Thymus (tissue), 14 donors: ENCODE results near the gene CRKL. TPM values are rescaled to one million over a fixed set of nuclear protein-coding genes. Genes with fewer than 3 reads are reported as not detected.
A peak's percentile ranks its signal among the peaks of the same experiment; 100 is the strongest.

Experiments used
- DNase-seq, 9 donors: peaks; one replicate each; pipeline ENCODE4 v3.0.0-alpha.2; 2013; ENCODE audit warnings: low spot score in 9 of 9, low read depth in 6 of 9, missing footprints in 1 of 9
- H3K27ac ChIP-seq, 2 donors: one replicate each; pipeline ENCODE4 v1.5.1; 2013; ENCODE audit warnings: control low read depth in 1 of 2, low read depth in 1 of 2, low read length in 1 of 2, mild to moderate bottlenecking in 1 of 2, moderate library complexity in 1 of 2
- H3K27me3 ChIP-seq, 2 donors: one replicate each; pipeline ENCODE4 v1.5.1; 2013; ENCODE audit warnings: low read length in 1 of 2; ENCODE audit not compliant: control insufficient read depth in 2 of 2, insufficient read depth in 1 of 2
- H3K36me3 ChIP-seq, 2 donors: one replicate each; pipeline ENCODE4 v1.5.1; 2013; ENCODE audit warnings: low read length in 1 of 2, mild to moderate bottlenecking in 1 of 2, moderate library complexity in 1 of 2; ENCODE audit not compliant: control insufficient read depth in 2 of 2, insufficient read depth in 2 of 2
- H3K4me1 ChIP-seq, 2 donors: one replicate each; pipeline ENCODE4 v1.5.1; 2013; ENCODE audit warnings: low read length in 2 of 2; ENCODE audit not compliant: control insufficient read depth in 2 of 2, insufficient read depth in 2 of 2
- H3K4me3 ChIP-seq, 2 donors: one replicate each; pipeline ENCODE4 v1.5.1; 2013; ENCODE audit warnings: low read length in 2 of 2, control low read depth in 1 of 2, mild to moderate bottlenecking in 1 of 2
- H3K9me3 ChIP-seq, 2 donors: one replicate each; pipeline ENCODE4 v1.5.1; 2013; ENCODE audit warnings: low read length in 1 of 2, mild to moderate bottlenecking in 1 of 2; ENCODE audit not compliant: control insufficient read depth in 2 of 2, insufficient read depth in 1 of 2
- WGBS: extraction: QIAGEN DNeasy Blood & Tissue Kit; methylation state at CpG from one replicate; pipeline ENCODE4 v1.1.7; 2013; 5-methylcytosine and 5-hydroxymethylcytosine counted together
- long read RNA-seq, 10 donors: transcript quantifications; one replicate each; lab custom pipeline, GENCODE V29; 2026
- polyA plus RNA-seq: library from polyadenylated mRNA; stranded (reverse); fragments of 200-250 nt; gene quantifications from one replicate; pipeline ENCODE4 v1.2.3, GENCODE V29; 2013
- total RNA-seq: library from RNA; stranded (reverse); fragments of 120-200 nt; gene quantifications from one replicate; pipeline ENCODE4 v1.2.4, GENCODE V29; 2013
- donor health status: healthy.

The CRKL gene, protein sequence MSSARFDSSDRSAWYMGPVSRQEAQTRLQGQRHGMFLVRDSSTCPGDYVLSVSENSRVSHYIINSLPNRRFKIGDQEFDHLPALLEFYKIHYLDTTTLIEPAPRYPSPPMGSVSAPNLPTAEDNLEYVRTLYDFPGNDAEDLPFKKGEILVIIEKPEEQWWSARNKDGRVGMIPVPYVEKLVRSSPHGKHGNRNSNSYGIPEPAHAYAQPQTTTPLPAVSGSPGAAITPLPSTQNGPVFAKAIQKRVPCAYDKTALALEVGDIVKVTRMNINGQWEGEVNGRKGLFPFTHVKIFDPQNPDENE
- total RNA-seq (30.7 TPM), polyA plus RNA-seq (21.9 TPM)
- long read RNA-seq, donor 1, full-length matches to known transcripts = 1 of 1 reads
- long read RNA-seq, donor 1, partial matches to known transcripts = 0 of 1 reads
- long read RNA-seq, donor 1, other reads (novel, unspliced or antisense) = 0 of 1 reads
- long read RNA-seq, donor 2, full-length matches to known transcripts = 30 of 116 reads
- long read RNA-seq, donor 2, partial matches to known transcripts = 86 of 116 reads
- long read RNA-seq, donor 2, other reads (novel, unspliced or antisense) = 0 of 116 reads
- long read RNA-seq, donor 3, full-length matches to known transcripts = 15 of 28 reads
- long read RNA-seq, donor 3, partial matches to known transcripts = 13 of 28 reads
- long read RNA-seq, donor 3, other reads (novel, unspliced or antisense) = 0 of 28 reads
- long read RNA-seq, donor 4, full-length matches to known transcripts = 9 of 9 reads
- long read RNA-seq, donor 4, partial matches to known transcripts = 0 of 9 reads
- long read RNA-seq, donor 4, other reads (novel, unspliced or antisense) = 0 of 9 reads
- long read RNA-seq, donor 5, full-length matches to known transcripts = 27 of 99 reads
- long read RNA-seq, donor 5, partial matches to known transcripts = 72 of 99 reads
- long read RNA-seq, donor 5, other reads (novel, unspliced or antisense) = 0 of 99 reads
- long read RNA-seq, donor 6, full-length matches to known transcripts = 13 of 34 reads
- long read RNA-seq, donor 6, partial matches to known transcripts = 21 of 34 reads
- long read RNA-seq, donor 6, other reads (novel, unspliced or antisense) = 0 of 34 reads
- long read RNA-seq, donor 7, full-length matches to known transcripts = 15 of 27 reads
- long read RNA-seq, donor 7, partial matches to known transcripts = 12 of 27 reads
- long read RNA-seq, donor 7, other reads (novel, unspliced or antisense) = 0 of 27 reads
- long read RNA-seq, donor 8, full-length matches to known transcripts = 9 of 9 reads
- long read RNA-seq, donor 8, partial matches to known transcripts = 0 of 9 reads
- long read RNA-seq, donor 8, other reads (novel, unspliced or antisense) = 0 of 9 reads
- long read RNA-seq, donor 9, full-length matches to known transcripts = 11 of 11 reads
- long read RNA-seq, donor 9, partial matches to known transcripts = 0 of 11 reads
- long read RNA-seq, donor 9, other reads (novel, unspliced or antisense) = 0 of 11 reads
- long read RNA-seq, donor 10, full-length matches to known transcripts = 16 of 29 reads
- long read RNA-seq, donor 10, partial matches to known transcripts = 13 of 29 reads
- long read RNA-seq, donor 10, other reads (novel, unspliced or antisense) = 0 of 29 reads

DNA sequence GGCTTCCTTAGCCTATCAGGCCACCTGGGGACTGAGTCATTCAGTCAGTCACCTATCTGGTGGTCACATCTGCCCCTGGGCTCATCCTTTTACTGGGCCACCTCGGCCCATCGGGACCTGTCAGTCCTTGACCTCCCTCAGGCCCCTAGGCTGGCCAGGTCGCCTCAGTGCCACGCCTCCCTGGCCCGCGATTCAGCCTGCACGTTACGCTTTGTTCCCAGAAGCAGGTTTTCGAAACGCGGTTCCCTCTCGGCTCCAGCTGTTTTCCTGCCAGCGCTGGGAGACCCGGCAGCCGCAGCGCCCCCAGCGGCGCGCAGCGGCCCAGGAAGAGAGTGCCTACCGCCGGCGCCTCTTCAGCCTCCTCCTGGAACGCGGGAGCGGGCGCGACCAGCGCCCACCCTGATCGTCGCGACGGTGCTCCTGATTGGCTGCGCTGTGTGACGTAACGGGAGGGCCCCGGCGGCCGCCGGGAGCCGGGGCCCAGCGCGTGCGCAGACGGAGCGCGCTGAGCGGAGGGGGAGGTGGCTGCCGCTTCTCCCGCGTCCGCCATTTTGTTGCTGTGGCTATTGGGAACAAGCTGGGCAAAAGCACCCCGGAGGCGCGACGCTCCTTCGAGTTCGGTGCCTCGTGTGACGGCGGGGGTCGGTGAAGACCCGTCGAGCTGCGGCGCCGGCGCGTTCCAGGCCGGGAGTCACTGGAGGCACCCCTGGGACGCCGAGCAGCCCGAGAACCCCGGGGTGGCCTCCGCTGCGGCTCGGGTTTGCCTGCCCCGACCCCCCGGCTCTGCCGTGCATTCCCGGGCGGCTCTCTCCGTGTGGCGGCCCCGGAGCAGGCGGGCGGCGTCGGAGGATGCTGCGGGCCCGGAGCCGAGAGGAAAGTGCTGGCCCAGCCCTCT is at the start of gene CRKL:
CRKL (plus strand) TSS at position 492 of the 895 bp plus-strand sequence. CDS start 528 bp downstream, outside the sequence.
- peak within 1 kb of the TSS; percentile 75 to 79 for H3K4me3 ChIP-seq
- peak; percentile 92 to 99 (median 96) for DNase-seq

DNA sequence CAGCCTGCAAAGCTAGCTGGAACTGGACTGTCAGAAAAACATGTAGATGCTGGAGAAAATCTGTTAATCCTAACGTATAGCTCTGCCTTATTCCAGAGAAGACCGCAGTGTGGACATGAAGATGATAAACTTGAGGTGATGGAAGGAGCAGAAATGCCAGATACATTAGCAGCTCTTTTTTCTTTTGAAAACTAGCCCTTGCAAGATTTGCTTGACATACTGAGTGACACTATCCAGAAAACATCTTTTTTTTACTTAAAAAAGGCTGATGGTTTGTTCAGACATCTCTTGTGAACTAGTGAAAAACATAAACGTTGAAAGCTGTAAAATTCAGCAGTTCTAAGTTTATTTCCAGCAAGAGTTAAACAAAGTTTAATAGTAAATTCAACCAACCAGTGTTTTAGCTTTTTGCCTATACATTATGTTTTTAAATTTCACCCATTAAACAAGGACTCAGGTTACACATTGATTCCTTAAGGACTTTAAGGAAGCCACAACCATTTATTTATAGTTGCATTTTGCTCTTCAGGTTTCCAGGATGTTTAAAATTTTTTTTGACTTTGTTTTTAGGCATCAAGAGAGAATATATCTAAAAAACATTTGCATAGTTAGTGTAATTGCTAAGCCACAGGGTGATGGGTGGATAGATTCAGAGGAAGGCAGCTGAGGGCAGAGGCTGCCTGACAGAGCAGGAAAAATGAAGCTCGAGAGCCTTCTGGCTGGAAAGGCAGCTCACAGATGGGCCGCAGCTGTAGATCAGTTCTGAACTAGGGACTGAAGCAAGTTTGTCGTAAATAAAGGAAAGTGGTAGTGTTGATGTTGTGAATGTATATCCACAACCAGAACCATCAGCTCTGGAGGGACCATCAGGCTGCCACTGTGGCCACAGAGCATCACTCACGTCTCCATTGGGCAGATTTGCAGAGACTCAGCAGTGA is 48.9 kb upstream of the CRKL start:
- WGBS = 93% methylated on average over 7 of the region's 7 CpGs
- H3K27ac ChIP-seq = no peak overlapping the region
- H3K4me1 ChIP-seq = peaks cover 2 to 12% of the 10 kb centered on the region in 2 donors
- peaks cover 27 to 29% of the 10 kb centered on the region in 2 donors for H3K36me3 ChIP-seq
- H3K9me3 ChIP-seq = no peaks in the 10 kb centered on the region
- DNase-seq = no peak
- H3K27me3 ChIP-seq = no peaks in the 10 kb centered on the region
- no peak overlapping the region for H3K4me3 ChIP-seq

More for the DNA sequence above, at the start of gene CRKL:
- under 1% methylated on average over 92 of the region's 92 CpGs for WGBS
- no peaks in the 10 kb centered on the region for H3K27me3 ChIP-seq
- H3K36me3 ChIP-seq = no peaks in the 10 kb centered on the region
- peak within 1 kb of the TSS; percentile 81 to 92 for H3K27ac ChIP-seq
- no peaks in the 10 kb centered on the region for H3K9me3 ChIP-seq
- peaks cover 6 to 25% of the 10 kb centered on the region in 2 donors for H3K4me1 ChIP-seq

DNA sequence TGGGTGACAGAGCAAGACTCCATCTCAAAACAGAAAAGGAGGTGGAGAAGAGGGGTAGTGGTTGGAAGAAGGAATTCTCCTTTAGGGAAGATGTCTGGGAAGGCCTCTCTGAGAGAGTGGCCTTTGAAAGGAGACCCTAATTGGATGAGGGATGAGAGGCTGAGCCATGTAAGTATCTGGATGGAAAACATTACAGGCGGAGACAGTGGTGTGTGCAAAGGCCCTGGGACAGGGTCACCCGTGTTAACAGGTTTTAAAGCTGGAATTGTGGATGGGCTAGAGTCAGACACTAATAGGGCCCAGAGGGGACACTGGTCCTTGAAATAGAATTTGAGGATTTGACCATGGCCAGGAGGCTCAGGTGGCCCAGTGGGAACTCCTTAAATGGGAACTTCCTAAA is 48.0 kb upstream of the CRKL start:
- no peak for DNase-seq
- peaks cover 0 to 8% of the 10 kb centered on the region in 2 donors for H3K4me1 ChIP-seq
- no peaks in the 10 kb centered on the region for H3K27me3 ChIP-seq
- H3K36me3 ChIP-seq = peaks cover 26 to 30% of the 10 kb centered on the region in 2 donors
- WGBS = 100% methylated on average over 2 of the region's 2 CpGs
- H3K9me3 ChIP-seq = no peaks in the 10 kb centered on the region
- no peak overlapping the region for H3K27ac ChIP-seq
- no peak overlapping the region for H3K4me3 ChIP-seq

DNA sequence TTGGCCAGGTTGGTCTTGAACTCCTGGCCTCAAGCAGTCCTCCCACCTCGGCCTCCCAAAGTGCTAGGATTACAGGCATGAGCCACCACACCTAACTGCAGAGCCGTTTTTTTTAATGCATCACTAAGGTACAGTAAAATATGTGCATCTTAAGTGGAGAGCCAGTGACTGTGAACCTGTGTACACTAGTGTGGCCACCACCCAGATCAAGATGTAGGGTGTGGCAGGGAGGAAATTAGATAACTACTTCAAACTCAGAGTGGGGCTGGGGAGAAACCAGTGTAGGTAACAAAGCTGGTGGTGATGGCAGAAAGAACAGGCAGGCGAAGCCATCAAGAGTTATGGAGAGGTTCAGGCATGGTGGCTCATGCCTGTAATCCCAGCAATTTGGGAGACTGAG is 44.0 kb upstream of the CRKL start:
- peaks cover 34 to 38% of the 10 kb centered on the region in 2 donors for H3K36me3 ChIP-seq
- no peak overlapping the region for H3K4me3 ChIP-seq
- WGBS = 98% methylated on average over 3 of the region's 3 CpGs
- no peaks in the 10 kb centered on the region for H3K9me3 ChIP-seq
- H3K4me1 ChIP-seq = no peaks in the 10 kb centered on the region
- DNase-seq = no peak
- no peak overlapping the region for H3K27ac ChIP-seq
- H3K27me3 ChIP-seq = no peaks in the 10 kb centered on the region

DNA sequence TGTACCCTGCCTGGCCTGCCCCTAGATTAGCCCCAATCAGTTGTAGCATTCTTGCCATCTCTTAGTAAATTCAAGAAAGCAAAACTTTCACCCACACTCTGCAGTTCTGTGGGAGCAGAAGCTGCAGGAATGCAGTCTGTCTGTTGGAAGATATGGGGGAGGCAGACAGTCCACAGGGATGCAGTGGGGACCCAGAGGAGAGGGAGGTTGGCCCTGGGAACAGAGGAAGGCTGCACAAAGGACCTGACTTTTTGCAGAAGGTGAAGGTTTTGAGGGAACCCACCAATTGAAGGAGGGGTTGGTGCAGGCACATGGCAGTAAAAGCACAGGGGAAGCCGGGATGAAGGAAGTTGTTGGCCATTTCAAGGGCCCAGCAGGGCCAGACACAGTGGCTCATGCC is 41.9 kb upstream of the CRKL start:
- H3K4me1 ChIP-seq = no peaks in the 10 kb centered on the region
- no peak overlapping the region for H3K4me3 ChIP-seq
- WGBS = 98% methylated on average over 1 of the region's 1 CpG
- no peaks in the 10 kb centered on the region for H3K9me3 ChIP-seq
- peaks cover 34 to 37% of the 10 kb centered on the region in 2 donors for H3K36me3 ChIP-seq
- H3K27ac ChIP-seq = no peak overlapping the region
- DNase-seq = no peak
- no peaks in the 10 kb centered on the region for H3K27me3 ChIP-seq

DNA sequence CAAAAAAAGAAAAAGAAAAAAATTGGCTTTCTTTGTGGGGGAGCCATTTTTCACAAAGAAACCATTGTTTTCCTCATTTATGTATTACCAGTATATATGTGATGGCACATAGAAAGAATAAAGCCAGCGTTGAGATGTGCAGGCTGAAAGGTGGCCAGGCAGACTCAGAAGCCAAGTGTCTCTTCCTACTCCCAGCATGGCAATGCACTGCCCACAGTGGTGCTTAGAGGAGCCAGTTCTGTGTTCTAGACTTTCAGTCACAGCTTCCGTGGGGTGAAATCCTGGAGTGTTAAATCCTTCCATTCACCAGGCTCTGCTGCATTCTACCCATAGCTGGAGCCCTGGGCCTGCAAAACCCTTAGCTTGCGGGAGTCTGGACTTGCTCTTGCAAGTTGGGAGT is 39.5 kb upstream of the CRKL start:
- H3K36me3 ChIP-seq = peaks cover 42 to 47% of the 10 kb centered on the region in 2 donors

DNA sequence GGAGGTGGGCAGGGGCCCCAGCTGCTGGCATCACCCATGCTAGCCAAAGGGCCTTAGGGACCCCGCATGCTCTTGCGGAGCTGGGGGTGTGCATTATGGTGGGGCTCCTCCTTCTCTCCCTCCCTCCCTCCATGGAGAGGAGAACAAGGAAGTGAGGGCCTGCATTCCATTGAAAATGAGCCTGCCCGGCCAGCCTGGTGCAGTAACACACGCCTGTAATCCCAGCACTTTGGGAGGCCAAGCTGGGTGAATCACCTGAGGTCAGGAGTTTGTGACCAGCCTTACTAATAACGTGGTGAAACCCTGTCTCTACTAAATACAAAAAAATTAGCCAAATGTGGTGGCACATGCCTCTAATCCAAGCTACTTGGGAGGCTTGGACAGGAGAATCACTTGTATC is 36.0 kb upstream of the CRKL start:
- no peak overlapping the region for H3K27ac ChIP-seq
- peaks cover 51 to 54% of the 10 kb centered on the region in 2 donors for H3K36me3 ChIP-seq
- H3K27me3 ChIP-seq = no peaks in the 10 kb centered on the region
- 98% methylated on average over 5 of the region's 5 CpGs for WGBS
- H3K4me1 ChIP-seq = no peaks in the 10 kb centered on the region
- H3K4me3 ChIP-seq = no peak overlapping the region
- peaks cover 0 to 1% of the 10 kb centered on the region in 2 donors for H3K9me3 ChIP-seq
- DNase-seq = no peak

More for the DNA sequence above, 39.5 kb upstream of the CRKL start:
- DNase-seq = no peak
- WGBS = 98% methylated on average over 3 of the region's 3 CpGs
- Histone ChIP-seq H3K4me3 (no peak overlapping the region), H3K4me1 (no peaks in the 10 kb centered on the region), H3K27ac (no peak overlapping the region), H3K27me3 (no peaks in the 10 kb centered on the region), H3K9me3 (no peaks in the 10 kb centered on the region)
